Tibial nerve (tissue), 4 donors: ENCODE data around the gene STS. TPM values are rescaled to one million over a fixed set of nuclear protein-coding genes. Genes with fewer than 3 reads are reported as not detected.

Experiments used
- DNase-seq, 2 donors: peaks; one replicate each; pipeline ENCODE4 v3.0.0-alpha.2; 2019; ENCODE audit warnings: low spot score in 2 of 2
- H3K27ac ChIP-seq, 4 donors: fragments of 200-600 bp; sonication (generic) in 3 of 4; one replicate each; pipeline ENCODE4 v1.5.1; 2017 to 2019; ENCODE audit warnings: mild to moderate bottlenecking in 1 of 4
- H3K27me3 ChIP-seq, 2 donors: fragments of 200-600 bp; sonication (generic) in 1 of 2; one replicate each; pipeline versions ENCODE4 v1.5.1 to v1.6.0; 2017 to 2019
- H3K36me3 ChIP-seq, 3 donors: fragments of 200-600 bp; sonication (generic); one replicate each; pipeline ENCODE4 v1.5.1; 2018 to 2019
- H3K4me1 ChIP-seq, 4 donors: fragments of 200-600 bp; sonication (generic) in 3 of 4; one replicate each; pipeline ENCODE4 v1.5.1; 2017 to 2019
- H3K4me3 ChIP-seq, 4 donors: fragments of 200-600 bp; sonication (generic) in 3 of 4; one replicate each; pipeline ENCODE4 v1.5.1; 2017 to 2019; ENCODE audit warnings: mild to moderate bottlenecking in 1 of 4, moderate library complexity in 1 of 4
- H3K9me3 ChIP-seq, 4 donors: fragments of 200-600 bp; sonication (generic) in 3 of 4; one replicate each; pipeline ENCODE4 v1.5.1; 2017 to 2019
- CTCF ChIP-seq, 5 experiments: fragments of 200-600 bp in 3 of 5; fragments of 450-650 bp in 2 of 5; sonication (generic) in 3 of 5; IDR thresholded peaks; one replicate each; pipeline ENCODE4 v1.5.1; 2016 to 2019; ENCODE audit warnings: antibody characterized with exemption in 5 of 5, mild to moderate bottlenecking in 3 of 5, moderate library complexity in 2 of 5
- EP300 ChIP-seq, 2 donors: sonication (generic); formaldehyde crosslinking; IDR thresholded peaks; one replicate each; pipeline ENCODE4 v1.6.1; 2017; ENCODE audit warnings: antibody characterized with exemption in 2 of 2, mild to moderate bottlenecking in 1 of 2
- POLR2A ChIP-seq, 2 donors: fragments of 450-650 bp; IDR thresholded peaks; one replicate each; pipeline ENCODE4 v1.6.1; 2017; ENCODE audit warnings: antibody characterized with exemption in 2 of 2, mild to moderate bottlenecking in 2 of 2, moderate library complexity in 2 of 2
- WGBS, 2 donors: methylation state at CpG; one replicate each; pipeline ENCODE4 v1.1.5; 2018; 5-methylcytosine and 5-hydroxymethylcytosine counted together
- total RNA-seq, 4 donors: library from RNA; depleted of rRNA; stranded (reverse); fragments of >200 nt; gene quantifications; one replicate each; pipeline ENCODE4 v1.1.0, GENCODE V29; 2016

STS gene
- total RNA-seq, 4 donors from 2014 or later, result 6.9 to 9.6 (median 8.7) TPM

- no peaks in the 10 kb centered on the region for H3K4me1 ChIP-seq
- TF ChIP-seq EP300 (IDR thresholded peaks at IDR 0.05) (no peak), POLR2A (IDR thresholded peaks at IDR 0.05) (no peak), CTCF (IDR thresholded peaks at IDR 0.05) (no peak)
- no peaks in the 10 kb centered on the region for H3K36me3 ChIP-seq
- 71 to 75% methylated on average over 3 of the region's 3 CpGs for WGBS, 2 donors
- no peaks in the 10 kb centered on the region for H3K27me3 ChIP-seq
- H3K4me3 ChIP-seq, result no peak overlapping the region
- no peaks in the 10 kb centered on the region for H3K9me3 ChIP-seq
- H3K27ac ChIP-seq, result no peak overlapping the region
- DNase-seq, result no peak
These were observed 37.3 kb downstream of the STS start for GRCh38 chrX:7184816-7185215.

GRCh38 chrX:7188672-7189071 lies 41.2 kb downstream of the STS start:
- Histone ChIP-seq H3K27me3 (no peaks in the 10 kb centered on the region), H3K4me3 (no peak overlapping the region), H3K36me3 (peaks cover 0 to 5% (median 0%) of the 10 kb centered on the region in 3 donors), H3K9me3 (no peaks in the 10 kb centered on the region), H3K27ac (no peak overlapping the region), H3K4me1 (no peaks in the 10 kb centered on the region)
- TF ChIP-seq EP300 (IDR thresholded peaks at IDR 0.05) (no peak), POLR2A (IDR thresholded peaks at IDR 0.05) (no peak), CTCF (IDR thresholded peaks at IDR 0.05) (no peak)
- 87% methylated on average over 2 of the region's 2 CpGs for WGBS, 2 donors
- no peak for DNase-seq

GRCh38 chrX:7190157-7190556 lies 42.6 kb downstream of the STS start:
- no peak overlapping the region for H3K4me3 ChIP-seq
- TF ChIP-seq CTCF (IDR thresholded peaks at IDR 0.05) (no peak), POLR2A (IDR thresholded peaks at IDR 0.05) (no peak), EP300 (IDR thresholded peaks at IDR 0.05) (no peak)
- no peak overlapping the region for H3K27ac ChIP-seq
- no peak for DNase-seq
- no peaks in the 10 kb centered on the region for H3K9me3 ChIP-seq
- H3K27me3 ChIP-seq, result no peaks in the 10 kb centered on the region
- no peaks in the 10 kb centered on the region for H3K4me1 ChIP-seq
- 96 to 100% methylated on average over 2 of the region's 2 CpGs for WGBS, 2 donors
- peaks cover 0 to 5% (median 0%) of the 10 kb centered on the region in 3 donors for H3K36me3 ChIP-seq

GRCh38 chrX:7191681-7192110 lies 44.2 kb downstream of the STS start:
- Histone ChIP-seq H3K4me3 (no peak overlapping the region), H3K9me3 (no peaks in the 10 kb centered on the region), H3K27me3 (no peaks in the 10 kb centered on the region), H3K36me3 (peaks cover 0 to 5% (median 0%) of the 10 kb centered on the region in 3 donors), H3K4me1 (no peaks in the 10 kb centered on the region), H3K27ac (no peak overlapping the region)
- 91 to 100% methylated on average over 1 to 2 of the region's 2 CpGs for WGBS, 2 donors
- DNase-seq, result no peak
- TF ChIP-seq EP300 (IDR thresholded peaks at IDR 0.05), result no peak
- TF ChIP-seq POLR2A (IDR thresholded peaks at IDR 0.05), result no peak
- TF ChIP-seq CTCF (IDR thresholded peaks at IDR 0.05), result no peak

- no peaks in the 10 kb centered on the region for H3K9me3 ChIP-seq
- no peak overlapping the region for H3K4me3 ChIP-seq
- WGBS, 2 donors, result 57 to 64% methylated on average over 5 to 7 of the region's 7 CpGs
- H3K27ac ChIP-seq, result no peak overlapping the region
- TF ChIP-seq CTCF (IDR thresholded peaks at IDR 0.05) (no peak), EP300 (IDR thresholded peaks at IDR 0.05) (no peak), POLR2A (IDR thresholded peaks at IDR 0.05) (no peak)
- peaks cover 0 to 5% (median 0%) of the 10 kb centered on the region in 3 donors for H3K36me3 ChIP-seq
- no peak for DNase-seq
- H3K27me3 ChIP-seq, result no peaks in the 10 kb centered on the region
- no peaks in the 10 kb centered on the region for H3K4me1 ChIP-seq
These were observed 45.4 kb downstream of the STS start for GRCh38 chrX:7192871-7193270.
